ENCODE measurements around the gene VRK2.

The VRK2 gene

DNA sequence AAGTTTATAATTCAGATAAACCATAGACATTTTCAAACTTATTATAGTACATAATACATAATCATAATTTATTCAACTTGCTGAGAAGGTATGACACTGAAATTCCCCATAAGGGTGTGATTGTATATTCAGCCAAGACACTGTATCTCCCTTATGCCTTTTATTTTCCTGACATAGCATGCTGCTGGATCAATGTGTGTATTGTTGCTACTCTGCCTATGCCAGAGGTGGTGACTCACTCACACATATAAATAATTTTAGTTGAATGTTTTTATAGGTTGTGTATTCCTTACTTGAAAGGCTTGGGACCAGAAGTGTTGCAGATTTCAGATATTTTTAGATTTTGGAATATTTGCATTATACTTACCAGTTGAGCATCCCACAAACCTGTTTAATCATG lies 86.8 kb downstream of the VRK2 start:
- TF ChIP-seq FOXP2 (optimal IDR thresholded peaks at IDR 0.05; ENCODE audit: borderline replicate concordance, extremely low read depth, extremely low read length, insufficient read depth), result no peak

DNA sequence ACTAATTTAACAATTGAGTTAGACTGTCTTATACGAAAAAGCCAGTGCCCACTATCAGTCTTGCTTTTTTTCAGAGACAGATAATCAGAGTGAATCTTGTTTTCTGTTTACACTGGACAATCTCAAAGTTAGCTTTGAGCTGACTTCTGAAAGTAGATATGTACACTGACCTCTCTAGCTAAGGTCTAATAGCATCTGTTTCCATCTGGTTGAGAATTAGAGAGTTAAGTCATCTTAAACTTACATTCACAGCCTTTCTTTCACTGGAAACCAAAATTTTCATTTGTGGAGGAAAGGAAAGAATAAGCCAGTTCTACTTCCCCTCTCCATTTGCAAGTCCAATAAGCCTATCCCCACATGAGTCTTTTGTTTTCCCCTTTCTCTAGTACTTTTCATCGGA lies 89.3 kb downstream of the VRK2 start:
- no peak for TF ChIP-seq POLR2AphosphoS5 (IDR thresholded peaks at IDR 0.05; ENCODE audit: low read depth, low read length)

DNA sequence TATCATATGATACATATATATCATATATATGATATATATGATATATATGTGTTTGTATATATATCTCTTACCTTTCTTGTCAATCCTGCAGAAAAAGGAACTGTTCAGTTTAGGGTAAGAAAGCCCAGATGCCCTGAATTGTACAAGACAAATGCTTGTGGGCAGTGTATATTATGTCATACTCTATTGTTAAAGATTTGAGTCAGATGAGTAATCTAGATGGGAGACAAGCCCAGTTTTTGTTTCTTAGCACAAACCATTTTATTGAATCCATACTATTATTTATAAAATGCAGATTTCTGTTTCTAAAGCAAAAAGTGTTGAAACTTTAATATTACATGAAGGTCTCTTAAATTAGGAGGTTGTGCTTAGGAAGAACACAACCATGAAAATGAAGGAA lies 90.6 kb downstream of the VRK2 start:
- no peak for TF ChIP-seq FOXP2 (optimal IDR thresholded peaks at IDR 0.05; ENCODE audit: borderline replicate concordance, extremely low read depth, extremely low read length, insufficient read depth)
- TF ChIP-seq REST (IDR thresholded peaks at IDR 0.05; ENCODE audit: insufficient read depth in 1 of 2, low read depth in 2 of 2, low read length in 2 of 2), result no peak
- TF ChIP-seq POLR2AphosphoS5 (IDR thresholded peaks at IDR 0.05; ENCODE audit: low read depth, low read length), result no peak
- no peak for TF ChIP-seq TAF1 (IDR thresholded peaks at IDR 0.05; ENCODE audit: borderline replicate concordance, insufficient read depth, low read length)
- TF ChIP-seq SIN3A (IDR thresholded peaks at IDR 0.05; ENCODE audit: borderline replicate concordance, insufficient read depth, low read length), result no peak

- TF ChIP-seq TAF1 (IDR thresholded peaks at IDR 0.05; ENCODE audit: borderline replicate concordance, insufficient read depth, low read length) (no peak), SIN3A (IDR thresholded peaks at IDR 0.05; ENCODE audit: borderline replicate concordance, insufficient read depth, low read length) (no peak), REST (IDR thresholded peaks at IDR 0.05; ENCODE audit: insufficient read depth in 1 of 2, low read depth in 2 of 2, low read length in 2 of 2) (no peak), POLR2AphosphoS5 (IDR thresholded peaks at IDR 0.05; ENCODE audit: low read depth, low read length) (no peak), FOXP2 (optimal IDR thresholded peaks at IDR 0.05; ENCODE audit: borderline replicate concordance, extremely low read depth, extremely low read length, insufficient read depth) (no peak)
Measured at GRCh38 chr2:58137856-58138255, 91.2 kb downstream of the VRK2 start.

- TF ChIP-seq TAF1 (IDR thresholded peaks at IDR 0.05; ENCODE audit: borderline replicate concordance, insufficient read depth, low read length), result no peak
- TF ChIP-seq POLR2AphosphoS5 (IDR thresholded peaks at IDR 0.05; ENCODE audit: low read depth, low read length), result no peak
Measured at GRCh38 chr2:58138396-58139030, 91.9 kb downstream of the VRK2 start.

DNA sequence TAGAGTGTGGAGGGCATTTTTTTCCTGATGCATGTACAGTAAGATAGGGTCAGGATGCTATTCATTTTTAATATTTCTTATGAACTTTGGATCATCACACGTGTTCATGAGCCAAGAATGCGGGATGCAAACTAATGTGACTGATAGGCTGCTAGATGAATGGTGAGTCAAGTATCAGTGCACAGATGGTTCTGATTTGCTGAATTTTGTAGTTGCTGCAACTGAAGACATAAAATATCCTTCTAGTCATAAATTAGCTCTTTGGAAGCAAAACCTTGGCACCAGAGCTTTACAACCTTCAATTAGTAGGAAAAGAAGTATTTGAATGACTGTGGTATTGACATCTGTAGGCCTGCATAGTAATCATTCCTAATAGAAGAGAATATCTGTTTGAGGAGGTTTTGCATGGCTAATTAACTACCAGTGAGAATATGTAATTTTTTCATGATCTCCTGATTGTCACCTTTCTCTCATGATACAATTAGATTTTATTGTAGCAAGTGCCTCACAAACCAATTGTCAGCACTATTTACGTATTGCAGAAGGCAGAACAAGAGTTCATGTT lies 94.0 kb downstream of the VRK2 start:
- TF ChIP-seq TAF1 (IDR thresholded peaks at IDR 0.05; ENCODE audit: borderline replicate concordance, insufficient read depth, low read length), result no peak
- no peak for TF ChIP-seq SIN3A (IDR thresholded peaks at IDR 0.05; ENCODE audit: borderline replicate concordance, insufficient read depth, low read length)
- TF ChIP-seq FOXP2 (optimal IDR thresholded peaks at IDR 0.05; ENCODE audit: borderline replicate concordance, extremely low read depth, extremely low read length, insufficient read depth), result no peak
- TF ChIP-seq POLR2AphosphoS5 (IDR thresholded peaks at IDR 0.05; ENCODE audit: low read depth, low read length), result no peak
- no peak for TF ChIP-seq REST (IDR thresholded peaks at IDR 0.05; ENCODE audit: insufficient read depth in 1 of 2, low read depth in 2 of 2, low read length in 2 of 2)

- TF ChIP-seq TAF1 (IDR thresholded peaks at IDR 0.05; ENCODE audit: borderline replicate concordance, insufficient read depth, low read length) (no peak), SIN3A (IDR thresholded peaks at IDR 0.05; ENCODE audit: borderline replicate concordance, insufficient read depth, low read length) (no peak), POLR2AphosphoS5 (IDR thresholded peaks at IDR 0.05; ENCODE audit: low read depth, low read length) (no peak), FOXP2 (optimal IDR thresholded peaks at IDR 0.05; ENCODE audit: borderline replicate concordance, extremely low read depth, extremely low read length, insufficient read depth) (no peak), REST (IDR thresholded peaks at IDR 0.05; ENCODE audit: insufficient read depth in 1 of 2, low read depth in 2 of 2, low read length in 2 of 2) (no peak)
Measured at GRCh38 chr2:58146707-58147106, 100.1 kb downstream of the VRK2 start.

All from PFSK-1 (cell line).